WTC11 (cell line): Measurements from ENCODE around the gene NPB. TPM values are rescaled to one million over a fixed set of nuclear protein-coding genes. Genes with fewer than 3 reads are reported as not detected.

Source experiments
- ATAC-seq: fragments of 200-7000 bp; cut with Tn5 transposase; 2 replicates; pipeline ENCODE4 v1.10.0; 2021; ENCODE audit warnings: mild to moderate bottlenecking, moderate library complexity
- CTCF ChIA-PET: fragments of 300-600 bp; sonication (Branson Sonifier 250); formaldehyde crosslinking; loops from one replicate; lab custom pipeline; 2021; ENCODE audit warnings: antibody characterized with exemption; lab: Charles Lee
- POLR2A ChIA-PET: fragments of 350-600 bp; sonication (Branson Sonifier 250); formaldehyde crosslinking; loops from one replicate; lab custom pipeline; 2021; ENCODE audit warnings: antibody characterized with exemption; lab: Charles Lee
- DNase-seq: peaks from one replicate; pipeline ENCODE4 v3.0.0; 2021; ENCODE audit warnings: low spot score
- H3K27ac Mint-ChIP-seq: 2 replicates; pipeline ENCODE4 v1.8.0; 2021; ENCODE audit warnings: mixed read lengths
- H3K27me3 Mint-ChIP-seq: 2 replicates; pipeline ENCODE4 v1.8.0; 2021; ENCODE audit warnings: low read depth, mild to moderate bottlenecking, moderate library complexity, mixed read lengths
- H3K36me3 Mint-ChIP-seq: 2 replicates; pipeline ENCODE4 v1.8.0; 2021; ENCODE audit warnings: mixed read lengths
- H3K4me1 Mint-ChIP-seq: 2 replicates; pipeline ENCODE4 v1.8.0; 2022; ENCODE audit warnings: mixed read lengths
- H3K4me3 Mint-ChIP-seq: 2 replicates; pipeline ENCODE4 v1.8.0; 2021; ENCODE audit warnings: mild to moderate bottlenecking, moderate library complexity, mixed read lengths
- H3K9me3 Mint-ChIP-seq: 2 replicates; pipeline ENCODE4 v1.8.0; 2021; ENCODE audit warnings: mixed read lengths
- AR ChIP-seq: fragments of 250-450 bp; sonication (Bioruptor Pico); IDR thresholded peaks from 2 replicates; pipeline ENCODE4 v1.9.0; 2021; ENCODE audit warnings: mild to moderate bottlenecking
- E2F1 ChIP-seq: sonication (generic); formaldehyde crosslinking; IDR thresholded peaks from 2 replicates; pipeline ENCODE4 v1.8.0; 2022; ENCODE audit warnings: mild to moderate bottlenecking, missing genetic modification reagents
- E2F5 ChIP-seq: sonication (generic); formaldehyde crosslinking; IDR thresholded peaks from 2 replicates; pipeline ENCODE4 v1.8.1; 2022; ENCODE audit warnings: mild to moderate bottlenecking, moderate library complexity, missing genetic modification reagents
- EMX1 ChIP-seq: fragments of 250-450 bp; sonication (Bioruptor Pico); IDR thresholded peaks from 2 replicates; pipeline ENCODE4 v1.8.0; 2021; ENCODE audit warnings: mild to moderate bottlenecking
- ESRRA ChIP-seq: sonication (generic); formaldehyde crosslinking; IDR thresholded peaks from 2 replicates; pipeline ENCODE4 v1.8.1; 2022; ENCODE audit warnings: mild to moderate bottlenecking, missing genetic modification reagents, borderline replicate concordance
- GABPB1 ChIP-seq: sonication (generic); formaldehyde crosslinking; IDR thresholded peaks from 2 replicates; pipeline ENCODE4 v1.8.1; 2023; ENCODE audit warnings: mild to moderate bottlenecking, missing genetic modification reagents
- IRF1 ChIP-seq: sonication (generic); formaldehyde crosslinking; IDR thresholded peaks from 2 replicates; pipeline ENCODE4 v1.8.0; 2023; ENCODE audit warnings: missing genetic modification reagents
- MXD4 ChIP-seq: fragments of 250-450 bp; sonication (Bioruptor Pico); IDR thresholded peaks from 2 replicates; pipeline ENCODE4 v1.8.0; 2021; ENCODE audit warnings: mild to moderate bottlenecking, moderate library complexity, borderline replicate concordance
- NFYB ChIP-seq: sonication (generic); formaldehyde crosslinking; conservative IDR thresholded peaks from 2 replicates; pipeline ENCODE4 v1.8.0; 2022; ENCODE audit warnings: low read depth, missing genetic modification reagents
- TEAD4 ChIP-seq: sonication (generic); formaldehyde crosslinking; IDR thresholded peaks from 2 replicates; pipeline ENCODE4 v1.8.0; 2022; ENCODE audit warnings: mild to moderate bottlenecking, missing genetic modification reagents
- ZBTB43 ChIP-seq: sonication (generic); formaldehyde crosslinking; IDR thresholded peaks from 2 replicates; pipeline ENCODE4 v1.8.1; 2023; ENCODE audit warnings: mild to moderate bottlenecking, missing genetic modification reagents
- ZNF219 ChIP-seq: sonication (generic); formaldehyde crosslinking; IDR thresholded peaks from 2 replicates; pipeline ENCODE4 v1.8.0; 2023; ENCODE audit warnings: missing genetic modification reagents, mild to moderate bottlenecking, borderline replicate concordance
- ZNF396 ChIP-seq: fragments of 250-450 bp; sonication (Bioruptor Pico); IDR thresholded peaks from 2 replicates; pipeline ENCODE4 v1.8.0; 2021; ENCODE audit warnings: mild to moderate bottlenecking, moderate library complexity, borderline replicate concordance
- ZNF423 ChIP-seq: fragments of 250-450 bp; sonication (Bioruptor Pico); IDR thresholded peaks from 2 replicates; pipeline ENCODE4 v2.1.2; 2022; ENCODE audit warnings: mild to moderate bottlenecking, moderate library complexity
- total RNA-seq: library from RNA; stranded (reverse); gene quantifications from 3 replicates; pipeline ENCODE4 v1.2.3, GENCODE V29; 2021
- TF ChIP-seq, protein P1 (sequence below): sonication (generic); formaldehyde crosslinking; IDR thresholded peaks from 2 replicates; pipeline ENCODE4 v1.8.1; 2023; ENCODE audit warnings: mild to moderate bottlenecking, missing genetic modification reagents, moderate library complexity
- TF ChIP-seq, protein P2 (sequence below): sonication (generic); formaldehyde crosslinking; IDR thresholded peaks from 2 replicates; pipeline ENCODE4 v1.8.0; 2023; ENCODE audit warnings: mild to moderate bottlenecking, missing genetic modification reagents
- TF ChIP-seq, protein P3 (sequence below): sonication (generic); formaldehyde crosslinking; IDR thresholded peaks from 2 replicates; pipeline ENCODE4 v1.8.1; 2022; ENCODE audit warnings: low read depth, mild to moderate bottlenecking, moderate library complexity, missing genetic modification reagents, borderline replicate concordance

NPB gene
- total RNA-seq, 1 experiment from 2014 or later = 1.9 TPM

DNA sequence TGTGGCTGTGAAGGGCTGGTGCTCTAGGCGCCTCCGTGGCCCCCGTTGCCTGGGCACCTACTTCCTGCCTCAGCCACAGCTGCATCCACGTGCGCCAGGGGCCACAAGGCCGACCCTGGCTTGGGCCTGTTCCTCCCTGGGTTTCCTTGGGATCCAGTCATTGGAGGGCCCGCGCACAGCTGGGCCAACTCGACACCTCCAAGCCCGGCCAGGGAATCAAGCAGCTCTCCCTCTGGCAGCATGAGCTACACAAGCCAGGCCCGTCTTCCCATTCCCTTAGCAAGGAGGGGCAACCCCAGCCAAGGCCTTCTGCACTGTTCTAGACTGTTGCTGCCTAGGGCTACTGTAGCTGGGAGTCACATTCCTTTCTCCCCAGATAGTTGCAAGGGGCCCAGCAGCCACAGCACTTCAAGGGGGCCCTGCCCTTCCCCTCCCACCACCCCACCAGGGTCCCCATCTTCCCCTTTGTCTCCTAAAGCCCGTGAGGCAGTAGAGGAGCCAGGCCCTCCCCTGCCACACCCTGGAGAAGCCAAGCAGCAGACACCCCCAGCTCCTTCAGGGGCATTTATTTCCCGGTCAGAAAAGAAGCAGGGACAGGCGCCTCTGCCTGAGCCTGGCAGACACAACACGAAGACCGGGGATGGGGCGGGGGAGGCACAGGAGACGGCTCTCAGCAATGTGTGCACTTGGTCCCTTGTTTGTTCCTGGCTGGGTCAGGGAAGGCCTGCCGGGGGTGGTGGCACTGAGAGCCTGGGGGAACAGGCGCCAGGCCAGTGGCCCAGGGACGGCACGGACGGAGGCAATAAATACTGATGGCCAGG, 34.7 kb upstream of the NPB start (continued):
- TF ChIP-seq EMX1 (CRISPR knock-in tag) (peak; percentile 50; the same call in 1 of the 2 replicates), GABPB1 (CRISPR knock-in tag) (peak; percentile 39; the same call in 1 of the 2 replicates), IRF1 (CRISPR knock-in tag) (no peak), MXD4 (CRISPR knock-in tag) (no peak)
- TF ChIP-seq, all 79 proteins: peak for 21

GRCh38 chr17:81867991-81868673, 33.9 kb upstream of the NPB start:
- Mint-ChIP-seq H3K4me1 (peaks cover 23% of the 10 kb centered on the region), H3K27ac (peak overlapping the region; percentile 72), H3K36me3 (peaks cover 10% of the 10 kb centered on the region), H3K4me3 (no peak overlapping the region), H3K27me3 (no peaks in the 10 kb centered on the region; the same call in 1 of the 2 replicates), H3K9me3 (no peaks in the 10 kb centered on the region)
- no peak for ATAC-seq
- CTCF ChIA-PET = interaction anchor here (1.1 to 2.3 kb wide), 4 partner anchors 9 to 152 kb away, joined by 4 to 12 read pairs (median 8); partner anchors contain the start of gene PCYT2
- POLR2A ChIA-PET = interaction anchor here (1.0 to 2.6 kb wide), 2 partner anchors 56 to 165 kb away, joined by 4 to 7 read pairs; partner anchors contain the start of gene MRPL12
- DNase-seq = no peak
- TF ChIP-seq E2F5 (CRISPR knock-in tag) (peak; percentile 22; the same call in 1 of the 2 replicates), NFYB (0 out of 2 replicates have a peak, but pooled peaks have one; percentile 42), IRF1 (CRISPR knock-in tag) (peak; percentile 13; the same call in 1 of the 2 replicates), ZNF396 (CRISPR knock-in tag) (no peak), ESRRA (CRISPR knock-in tag) (0 out of 2 replicates have a peak, but pooled peaks have one; percentile 38), ZNF423 (no peak), ZNF219 (CRISPR knock-in tag) (no peak; the same call in 1 of the 2 replicates), E2F1 (CRISPR knock-in tag) (no peak), AR (no peak), ZBTB43 (CRISPR knock-in tag) (no peak), TEAD4 (0 out of 2 replicates have a peak, but pooled peaks have one; percentile 72)
- TF ChIP-seq, protein P1, sequence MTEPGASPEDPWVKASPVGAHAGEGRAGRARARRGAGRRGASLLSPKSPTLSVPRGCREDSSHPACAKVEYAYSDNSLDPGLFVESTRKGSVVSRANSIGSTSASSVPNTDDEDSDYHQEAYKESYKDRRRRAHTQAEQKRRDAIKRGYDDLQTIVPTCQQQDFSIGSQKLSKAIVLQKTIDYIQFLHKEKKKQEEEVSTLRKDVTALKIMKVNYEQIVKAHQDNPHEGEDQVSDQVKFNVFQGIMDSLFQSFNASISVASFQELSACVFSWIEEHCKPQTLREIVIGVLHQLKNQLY (CRISPR knock-in tag) = no peak
- TF ChIP-seq, protein P2, sequence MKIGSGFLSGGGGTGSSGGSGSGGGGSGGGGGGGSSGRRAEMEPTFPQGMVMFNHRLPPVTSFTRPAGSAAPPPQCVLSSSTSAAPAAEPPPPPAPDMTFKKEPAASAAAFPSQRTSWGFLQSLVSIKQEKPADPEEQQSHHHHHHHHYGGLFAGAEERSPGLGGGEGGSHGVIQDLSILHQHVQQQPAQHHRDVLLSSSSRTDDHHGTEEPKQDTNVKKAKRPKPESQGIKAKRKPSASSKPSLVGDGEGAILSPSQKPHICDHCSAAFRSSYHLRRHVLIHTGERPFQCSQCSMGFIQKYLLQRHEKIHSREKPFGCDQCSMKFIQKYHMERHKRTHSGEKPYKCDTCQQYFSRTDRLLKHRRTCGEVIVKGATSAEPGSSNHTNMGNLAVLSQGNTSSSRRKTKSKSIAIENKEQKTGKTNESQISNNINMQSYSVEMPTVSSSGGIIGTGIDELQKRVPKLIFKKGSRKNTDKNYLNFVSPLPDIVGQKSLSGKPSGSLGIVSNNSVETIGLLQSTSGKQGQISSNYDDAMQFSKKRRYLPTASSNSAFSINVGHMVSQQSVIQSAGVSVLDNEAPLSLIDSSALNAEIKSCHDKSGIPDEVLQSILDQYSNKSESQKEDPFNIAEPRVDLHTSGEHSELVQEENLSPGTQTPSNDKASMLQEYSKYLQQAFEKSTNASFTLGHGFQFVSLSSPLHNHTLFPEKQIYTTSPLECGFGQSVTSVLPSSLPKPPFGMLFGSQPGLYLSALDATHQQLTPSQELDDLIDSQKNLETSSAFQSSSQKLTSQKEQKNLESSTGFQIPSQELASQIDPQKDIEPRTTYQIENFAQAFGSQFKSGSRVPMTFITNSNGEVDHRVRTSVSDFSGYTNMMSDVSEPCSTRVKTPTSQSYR (CRISPR knock-in tag) = peak; percentile 51; the same call in 1 of the 2 replicates
- TF ChIP-seq, protein P3, sequence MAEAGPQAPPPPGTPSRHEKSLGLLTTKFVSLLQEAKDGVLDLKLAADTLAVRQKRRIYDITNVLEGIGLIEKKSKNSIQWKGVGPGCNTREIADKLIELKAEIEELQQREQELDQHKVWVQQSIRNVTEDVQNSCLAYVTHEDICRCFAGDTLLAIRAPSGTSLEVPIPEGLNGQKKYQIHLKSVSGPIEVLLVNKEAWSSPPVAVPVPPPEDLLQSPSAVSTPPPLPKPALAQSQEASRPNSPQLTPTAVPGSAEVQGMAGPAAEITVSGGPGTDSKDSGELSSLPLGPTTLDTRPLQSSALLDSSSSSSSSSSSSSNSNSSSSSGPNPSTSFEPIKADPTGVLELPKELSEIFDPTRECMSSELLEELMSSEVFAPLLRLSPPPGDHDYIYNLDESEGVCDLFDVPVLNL (CRISPR knock-in tag) = peak; percentile 46; the same call in 1 of the 2 replicates
